NB4 (cell line): Measurements from ENCODE around the gene ADGRG6.

Source experiments
- DNase-seq: peaks from one replicate; pipeline ENCODE4 v3.0.0; 2010; ENCODE audit warnings: low read depth
- H3K4me3 ChIP-seq: one replicate; pipeline ENCODE4 v1.5.1; 2011; ENCODE audit warnings: mild to moderate bottlenecking, low read depth, low read length, moderate library complexity
- CTCF ChIP-seq: IDR thresholded peaks from one replicate; pipeline ENCODE4 v1.5.1; 2012; ENCODE audit warnings: low read depth, low read length
- MAX ChIP-seq: IDR thresholded peaks from 2 replicates; pipeline ENCODE4 v1.6.1; 2011; ENCODE audit warnings: low read depth, low read length
- MYC ChIP-seq: IDR thresholded peaks from 2 replicates; pipeline ENCODE4 v1.6.1; 2011; ENCODE audit warnings: low read depth, low read length
- POLR2A ChIP-seq: IDR thresholded peaks from 2 replicates; pipeline ENCODE4 v1.6.1; 2011; ENCODE audit warnings: mild to moderate bottlenecking; ENCODE audit not compliant: insufficient read length; ENCODE audit errors: extremely low read depth

The ADGRG6 gene

GRCh38 chr6:142355520-142356174 lies 53.8 kb downstream of the ADGRG6 start:
- no peak overlapping the region for H3K4me3 ChIP-seq
- TF ChIP-seq MYC: no peak
- TF ChIP-seq CTCF: no peak
- no peak for TF ChIP-seq POLR2A
- TF ChIP-seq MAX: no peak
- no peak for DNase-seq

GRCh38 chr6:142356201-142356883 lies 54.5 kb downstream of the ADGRG6 start:
- DNase-seq: no peak
- TF ChIP-seq MAX (no peak), MYC (no peak), POLR2A (no peak), CTCF (no peak)
- H3K4me3 ChIP-seq: no peak overlapping the region

GRCh38 chr6:142356884-142357225 lies 55.0 kb downstream of the ADGRG6 start:
- TF ChIP-seq CTCF (no peak), MAX (no peak), POLR2A (no peak), MYC (no peak)
- DNase-seq: no peak

GRCh38 chr6:142357879-142358278 lies 56.1 kb downstream of the ADGRG6 start:
- no peak overlapping the region for H3K4me3 ChIP-seq
- no peak for DNase-seq
- no peak for TF ChIP-seq MYC
- no peak for TF ChIP-seq CTCF
- TF ChIP-seq POLR2A: no peak
- no peak for TF ChIP-seq MAX

More at GRCh38 chr6:142356884-142357225, 55.0 kb downstream of the ADGRG6 start:
- no peak overlapping the region for H3K4me3 ChIP-seq

GRCh38 chr6:142359271-142359960 lies 57.6 kb downstream of the ADGRG6 start:
- no peak overlapping the region for H3K4me3 ChIP-seq
- no peak for DNase-seq
- TF ChIP-seq MYC (no peak), CTCF (no peak), POLR2A (no peak)
